GM19452 (cell line): Measurements from ENCODE around the gene MRPL43.

Experiments used
- ATAC-seq: cut with Tn5 transposase; IDR thresholded peaks from one replicate; pipeline ENCODE4 v1.9.1; 2021; ENCODE audit not compliant: unreplicated experiment

Gene MRPL43

DNA sequence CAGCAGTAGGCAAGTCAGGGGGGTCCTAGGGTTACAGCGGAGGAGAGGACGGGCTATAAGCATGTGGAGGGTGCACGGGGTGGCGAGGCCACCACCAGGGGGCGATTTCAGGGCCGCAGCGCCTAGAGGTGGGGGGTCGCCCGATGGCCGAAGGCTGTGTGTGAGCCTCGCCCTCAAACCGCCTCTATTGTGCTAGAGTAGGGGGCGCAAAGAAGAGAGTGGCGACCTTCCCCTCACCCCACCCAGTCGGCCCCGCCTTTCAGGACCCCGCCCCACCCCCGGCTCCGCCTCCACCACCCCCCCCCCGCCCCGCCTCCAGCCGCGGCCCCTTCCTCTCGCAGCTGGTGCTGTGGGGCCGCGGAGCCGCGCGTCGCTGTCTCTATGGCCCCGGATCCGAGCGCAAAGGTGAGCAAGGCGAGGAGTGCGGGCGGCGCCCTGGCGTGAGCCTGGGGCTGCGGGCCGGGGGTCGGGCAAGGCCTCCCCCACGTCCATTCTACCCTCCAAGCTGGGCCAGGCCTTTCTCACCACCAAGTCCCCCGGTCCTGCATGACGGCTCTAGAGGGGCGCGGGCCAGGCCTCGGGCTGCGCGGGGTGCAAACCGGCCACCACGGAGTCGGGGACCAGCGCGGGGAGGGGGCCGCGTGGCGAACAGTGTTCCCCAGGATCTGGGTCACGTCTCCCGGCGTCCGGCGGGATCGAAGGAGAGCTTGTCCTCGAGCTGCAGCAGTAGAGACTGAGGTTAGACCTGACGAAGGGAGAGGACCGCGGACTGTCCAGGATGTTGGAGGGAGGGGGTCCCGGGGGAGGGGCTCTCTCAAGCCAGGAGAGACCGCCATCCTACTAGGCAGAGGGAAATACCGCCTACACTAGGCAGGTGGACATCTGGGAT lies 17.9 kb downstream of the MRPL43 start, which contains the start of gene SEMA4G:
Gene SEMA4G (plus strand): TSS at position 318 of the 889 bp plus-strand sequence. CDS start 3,409 bp downstream, outside the sequence.
- no peak for ATAC-seq

GRCh38 chr10:100968863-100969186 lies 18.5 kb downstream of the MRPL43 start:
- ATAC-seq, result no peak

DNA sequence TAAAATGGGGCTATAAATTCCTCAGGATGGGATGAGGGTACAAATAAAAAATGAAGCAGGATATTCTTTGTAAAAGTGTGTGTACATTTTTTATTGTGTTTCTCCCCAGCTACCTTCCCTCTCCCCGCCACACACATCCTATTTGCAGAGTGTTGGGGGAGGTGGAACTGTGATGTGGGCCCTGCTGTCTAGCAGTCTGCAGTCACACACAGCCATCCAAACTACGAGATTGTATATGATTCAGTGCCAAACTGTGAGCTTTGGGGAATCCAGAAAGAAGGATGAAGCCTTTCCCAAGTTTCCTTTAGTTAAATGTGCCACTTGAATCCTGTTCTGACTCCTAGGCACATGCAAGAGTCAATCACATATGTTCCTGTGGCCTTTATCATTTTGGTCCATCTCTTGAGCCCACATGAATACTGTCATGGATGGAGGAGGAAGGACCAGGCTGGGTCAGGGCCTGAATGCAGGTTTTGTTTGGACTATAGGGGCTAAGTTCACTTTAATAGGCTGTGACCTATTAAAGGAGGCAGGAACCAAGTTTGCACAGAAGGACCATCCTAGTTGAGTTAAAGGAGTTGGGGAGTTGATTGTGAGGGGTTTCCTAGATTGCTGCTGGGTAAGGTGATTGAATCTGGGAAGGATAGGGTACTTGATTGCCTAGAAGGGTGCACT lies 19.1 kb downstream of the MRPL43 start:
- no peak for ATAC-seq

DNA sequence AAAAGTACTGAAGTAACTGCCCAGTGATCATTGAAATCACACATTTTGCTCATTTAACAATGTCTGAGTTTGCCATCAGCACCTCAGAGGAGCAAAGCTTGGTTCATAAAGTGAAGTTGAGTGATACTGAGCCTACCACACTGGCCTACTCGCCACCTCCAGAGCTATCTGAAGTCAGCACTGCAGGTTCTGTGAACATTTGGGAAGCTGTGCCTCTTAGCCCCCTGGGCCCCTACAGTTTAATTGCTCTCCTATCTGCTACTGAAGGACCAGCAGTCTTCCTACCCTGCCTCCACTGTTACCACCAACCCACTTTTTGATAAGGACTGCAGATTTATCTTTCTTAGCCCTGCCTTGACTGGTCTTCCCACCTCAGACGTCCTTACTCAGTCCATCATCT lies 20.0 kb downstream of the MRPL43 start:
- ATAC-seq, result no peak

DNA sequence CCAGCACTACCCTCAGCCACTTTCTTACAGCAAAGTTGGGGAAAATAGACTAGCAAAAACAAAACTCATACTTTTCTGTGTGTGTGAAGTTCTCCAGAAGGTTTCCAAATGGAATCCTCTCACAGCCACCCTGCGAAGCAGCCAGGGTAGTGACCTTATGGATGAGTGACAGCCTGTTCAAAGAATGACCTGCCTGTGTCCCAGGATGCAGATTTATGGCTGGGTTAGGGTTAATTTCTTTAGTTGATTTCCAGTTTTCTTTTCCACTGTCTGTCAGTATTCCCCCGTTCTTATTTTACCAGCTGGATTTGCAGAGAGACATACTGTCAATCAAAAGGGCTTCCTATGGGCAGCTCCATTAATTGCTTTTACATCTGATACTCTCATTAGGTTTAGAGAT lies 20.4 kb downstream of the MRPL43 start:
- ATAC-seq, result no peak

GRCh38 chr10:100965820-100966219 lies 21.5 kb downstream of the MRPL43 start:
- ATAC-seq, result no peak

GRCh38 chr10:100963826-100964225 lies 23.5 kb downstream of the MRPL43 start:
- ATAC-seq, result no peak

DNA sequence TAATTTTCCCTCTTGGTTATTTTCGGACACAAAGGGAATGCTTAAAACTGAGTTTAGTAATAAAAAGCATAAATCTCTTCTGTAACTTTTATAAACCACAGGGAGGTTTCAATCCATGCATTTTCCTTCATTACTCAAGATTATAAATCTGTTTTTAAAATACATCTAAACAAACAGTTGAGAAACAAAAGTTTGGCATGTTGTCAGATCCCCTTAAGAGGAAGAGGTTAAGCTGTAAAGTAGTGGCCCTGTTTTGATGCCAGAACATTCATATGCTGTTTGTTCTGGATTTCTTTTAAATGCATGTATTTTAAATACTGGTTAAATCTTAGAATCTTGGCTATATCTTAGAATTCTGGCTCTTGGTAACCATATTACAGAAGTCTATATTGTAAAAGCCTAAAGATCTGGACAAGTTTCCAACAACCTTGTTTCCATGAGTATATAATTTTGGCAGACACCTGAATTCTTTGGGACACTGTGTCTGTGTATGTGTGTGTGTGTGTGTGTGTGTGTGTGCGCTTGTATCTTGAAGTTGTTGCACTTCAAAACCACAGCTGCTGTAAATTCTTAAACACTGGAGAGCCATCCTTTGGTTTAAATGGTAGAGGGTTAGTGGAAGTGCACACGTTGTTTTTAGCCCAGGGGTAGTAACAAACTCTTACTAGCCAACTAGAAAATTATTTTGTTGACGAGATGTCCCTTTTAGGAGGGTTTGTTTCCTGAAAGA lies 24.8 kb downstream of the MRPL43 start:
- ATAC-seq, result no peak

GRCh38 chr10:100960251-100960650 lies 27.0 kb downstream of the MRPL43 start:
- no peak for ATAC-seq

GRCh38 chr10:100948916-100949315 lies 38.4 kb downstream of the MRPL43 start:
- no peak for ATAC-seq

DNA sequence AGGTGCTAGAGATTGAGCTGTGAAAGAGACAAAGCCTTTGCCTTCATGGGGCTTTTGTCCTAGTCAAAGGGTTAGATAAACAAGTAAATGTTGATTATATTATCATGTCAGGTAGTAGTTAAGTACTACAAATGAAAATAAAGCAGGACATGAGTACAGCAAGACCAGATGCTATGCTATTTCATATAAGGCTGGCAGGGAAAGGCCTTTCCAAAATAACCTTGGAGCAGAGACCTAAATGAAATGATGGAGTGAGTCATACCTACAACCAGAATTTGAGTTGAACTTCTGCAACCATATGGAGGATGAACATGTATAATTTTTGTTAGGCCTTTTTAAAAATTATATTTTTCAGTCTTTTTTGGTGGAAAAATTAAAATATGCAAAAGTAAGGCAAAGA lies 41.5 kb downstream of the MRPL43 start:
- ATAC-seq, result no peak

- ATAC-seq, result no peak
Observed at GRCh38 chr10:100943508-100943907, 43.8 kb downstream of the MRPL43 start.

DNA sequence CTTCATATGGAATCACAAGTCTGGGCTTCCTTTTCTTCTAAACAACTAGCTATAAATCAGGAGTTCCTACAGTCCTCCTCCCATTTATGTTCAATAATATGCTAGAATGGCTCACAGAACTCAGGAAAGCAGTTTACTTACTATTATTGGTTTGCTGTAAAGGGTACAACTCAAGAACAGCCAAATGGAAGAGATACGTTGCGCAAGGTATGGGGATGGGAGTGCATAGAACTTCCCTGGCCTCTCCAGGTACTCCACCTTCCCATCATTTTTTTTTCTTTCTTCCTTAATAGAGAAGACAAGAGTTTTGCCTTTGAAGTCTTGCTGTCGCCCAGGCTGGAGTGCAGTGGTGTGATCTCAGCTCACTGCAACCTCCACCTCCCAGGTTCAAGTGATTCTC lies 45.1 kb downstream of the MRPL43 start:
- ATAC-seq, result no peak

DNA sequence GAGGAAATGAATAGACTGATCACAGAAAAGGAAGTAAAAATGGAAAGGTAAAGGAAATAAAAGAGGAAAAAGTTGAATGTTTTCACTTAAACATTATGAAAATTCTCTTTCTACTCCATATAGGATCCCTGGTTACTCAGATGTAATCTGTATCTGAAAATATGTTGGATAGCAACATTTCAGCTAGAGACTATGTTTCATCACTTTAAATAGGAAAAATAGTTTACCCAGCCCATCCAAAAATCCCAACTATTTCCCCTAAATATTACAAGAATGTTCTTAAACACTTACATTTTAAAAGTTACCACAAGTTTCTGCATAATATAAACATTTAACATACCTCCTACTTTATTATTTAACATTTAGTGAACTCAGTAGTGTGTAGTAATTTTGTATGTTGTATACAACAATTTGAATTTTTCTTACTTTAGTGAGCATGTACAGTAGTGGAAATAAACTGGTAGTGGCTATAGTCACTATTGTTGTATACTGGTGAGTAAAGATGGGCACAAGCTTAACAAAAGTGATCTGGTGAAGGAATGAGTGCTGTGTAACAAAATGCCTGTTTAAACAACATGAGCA lies 47.4 kb downstream of the MRPL43 start:
- no peak for ATAC-seq
